HCT116 (cell line): ENCODE measurements around the gene CPZ. TPM values are rescaled to one million over a fixed set of nuclear protein-coding genes. Genes with fewer than 3 reads are reported as not detected.

Source experiments
- ATAC-seq: fragments of 200-7000 bp; cut with Tn5 transposase; 2 replicates; pipeline ENCODE4 v1.9.1; 2020; ENCODE audit warnings: mild to moderate bottlenecking, moderate library complexity
- BruUV-seq: library from RNA; stranded (reverse); fragments of 400-500 nt; replicated peaks from 2 replicates; lab custom pipeline; 2021; lab: Mats Ljungman, UMichigan
- CTCF ChIA-PET: fragments of 300-600 bp; sonication (Branson Sonifier 250); formaldehyde crosslinking; loops from one replicate; lab custom pipeline; 2021; ENCODE audit warnings: antibody characterized with exemption; lab: Charles Lee
- POLR2A ChIA-PET: fragments of 300-600, 350-600 bp; sonication (Branson Sonifier 250); formaldehyde crosslinking; loops from one replicate; lab custom pipeline; 2021; ENCODE audit warnings: antibody characterized with exemption; lab: Charles Lee
- RAD21 ChIA-PET, 2 experiments: fragments of 300-600 bp; sonication (Branson Sonifier 250); formaldehyde crosslinking; loops; one replicate each; lab custom pipeline; 2023; ENCODE audit warnings: low total read pairs in 2 of 2; ENCODE audit not compliant: uncharacterized antibody in 2 of 2, unreplicated experiment in 2 of 2, low non-redundant PET in 1 of 2; lab: Charles Lee
- DNase-seq: peaks from one replicate; pipeline ENCODE4 v3.0.0-alpha.2; 2010; ENCODE audit warnings: low read depth, low spot score
- H2AFZ ChIP-seq: fragments of 200-600 bp; shearing (Covaris generic), sonication (generic); 2 replicates; pipeline ENCODE4 v1.6.1; 2017; ENCODE audit warnings: low read depth, mixed run types, mixed read lengths, antibody characterized with exemption, low read length; ENCODE audit not compliant: poor library complexity, severe bottlenecking
- H3K27ac ChIP-seq: 2 replicates; pipeline ENCODE4 v1.5.1; 2012; ENCODE audit warnings: low read depth, low read length
- H3K27me3 ChIP-seq: fragments of 200-600 bp; sonication (generic); 2 replicates; pipeline ENCODE4 v1.6.1; 2016; ENCODE audit warnings: mixed run types, low read length, mixed read lengths; ENCODE audit not compliant: insufficient read depth
- H3K36me3 ChIP-seq, 2 experiments: fragments of 200-500 bp in 1 of 2; fragments of 200-600 bp in 1 of 2; sonication (Bioruptor generic) in 1 of 2; sonication (generic) in 1 of 2; 2 replicates each; pipeline versions ENCODE4 v1.5.1 to v1.6.1; 2014 to 2016; ENCODE audit warnings: low read length in 2 of 2, inconsistent platforms in 1 of 2, mixed read lengths in 1 of 2, mixed run types in 1 of 2; ENCODE audit not compliant: insufficient read depth in 2 of 2, control insufficient read depth in 1 of 2
- H3K4me1 ChIP-seq, 2 experiments: fragments of 200-600 bp in 1 of 2; sonication (generic) in 1 of 2; 2 replicates each; pipeline versions ENCODE4 v1.5.1 to v1.6.1; 2012 to 2017; ENCODE audit warnings: low read length in 2 of 2, inconsistent platforms in 1 of 2, mild to moderate bottlenecking in 1 of 2, mixed read lengths in 1 of 2, mixed run types in 1 of 2, moderate library complexity in 1 of 2; ENCODE audit not compliant: insufficient read depth in 2 of 2, control insufficient read depth in 1 of 2
- H3K4me2 ChIP-seq: fragments of 200-600 bp; sonication (generic); 2 replicates; pipeline ENCODE4 v1.6.1; 2017; ENCODE audit warnings: mixed run types, low read length, mixed read lengths
- H3K4me3 ChIP-seq, 2 experiments: fragments of 200-600 bp in 1 of 2; sonication (generic) in 1 of 2; replicated peaks in 1 of 2; 2 replicates each; pipeline ENCODE4 v1.5.1; 2011 to 2016; ENCODE audit warnings: low read length in 2 of 2, control low read depth in 1 of 2, low read depth in 1 of 2, mild to moderate bottlenecking in 1 of 2, mixed read lengths in 1 of 2, mixed run types in 1 of 2
- H3K79me2 ChIP-seq: fragments of 200-600 bp; sonication (generic); 2 replicates; pipeline ENCODE4 v1.6.1; 2017; ENCODE audit warnings: mild to moderate bottlenecking, mixed run types, low read length, moderate library complexity, mixed read lengths; ENCODE audit not compliant: insufficient read depth
- H3K9ac ChIP-seq: fragments of 200-600 bp; sonication (generic); 2 replicates; pipeline ENCODE4 v1.6.1; 2016; ENCODE audit warnings: low read length, mixed read lengths
- H3K9me2 ChIP-seq: fragments of 200-600 bp; sonication (generic), shearing (Covaris generic); 2 replicates; pipeline ENCODE4 v1.6.1; 2017; ENCODE audit warnings: mixed run types, mild to moderate bottlenecking, moderate library complexity; ENCODE audit not compliant: insufficient read depth
- H3K9me3 ChIP-seq, 2 experiments: fragments of 200-500 bp in 1 of 2; fragments of 200-600 bp in 1 of 2; sonication (Bioruptor generic) in 1 of 2; sonication (generic) in 1 of 2; 2 replicates each; pipeline ENCODE4 v1.6.1; 2014 to 2017; ENCODE audit warnings: low read length in 2 of 2, mixed read lengths in 2 of 2, inconsistent platforms in 1 of 2, low read depth in 1 of 2, mild to moderate bottlenecking in 1 of 2, mixed run types in 1 of 2, moderate library complexity in 1 of 2; ENCODE audit not compliant: control insufficient read depth in 1 of 2, insufficient read depth in 1 of 2
- H4K20me1 ChIP-seq: fragments of 200-600 bp; sonication (generic), shearing (Covaris generic); 2 replicates; pipeline ENCODE4 v1.6.1; 2017; ENCODE audit warnings: mixed run types, mild to moderate bottlenecking, moderate library complexity; ENCODE audit not compliant: insufficient read depth
- CBX3 ChIP-seq: IDR thresholded peaks from 2 replicates; pipeline ENCODE4 v1.6.1; 2012; ENCODE audit warnings: low read depth
- EGR1 ChIP-seq: IDR thresholded peaks from 2 replicates; pipeline ENCODE4 v1.6.1; 2012; ENCODE audit warnings: low read depth
- EZH2phosphoT487 ChIP-seq: fragments of 200-600 bp; IDR thresholded peaks from 2 replicates; pipeline ENCODE4 v1.6.1; 2018; ENCODE audit warnings: antibody characterized with exemption, borderline replicate concordance
- JUND ChIP-seq: IDR thresholded peaks from 2 replicates; pipeline ENCODE4 v1.6.1; 2012
- POLR2A ChIP-seq: IDR thresholded peaks from 2 replicates; pipeline ENCODE4 v1.7.0; 2011; ENCODE audit warnings: borderline replicate concordance; ENCODE audit not compliant: insufficient read depth, insufficient read length; ENCODE audit errors: extremely low read depth
- POLR2AphosphoS5 ChIP-seq: IDR thresholded peaks from 2 replicates; pipeline ENCODE4 v1.6.1; 2011; ENCODE audit warnings: mild to moderate bottlenecking, low read depth, low read length, moderate library complexity
- RAD21 ChIP-seq: IDR thresholded peaks from 2 replicates; pipeline ENCODE4 v1.6.1; 2012; ENCODE audit warnings: low read depth, mild to moderate bottlenecking
- REST ChIP-seq: IDR thresholded peaks from 2 replicates; pipeline ENCODE4 v1.6.1; 2012; ENCODE audit warnings: low read depth
- SIN3A ChIP-seq: IDR thresholded peaks from 2 replicates; pipeline ENCODE4 v1.6.1; 2012; ENCODE audit warnings: low read depth
- SP1 ChIP-seq: IDR thresholded peaks from 2 replicates; pipeline ENCODE4 v1.6.1; 2012; ENCODE audit warnings: low read depth
- TCF7L2 ChIP-seq: IDR thresholded peaks from 2 replicates; pipeline ENCODE4 v1.7.0; 2011; ENCODE audit warnings: borderline replicate concordance, inconsistent platforms; ENCODE audit not compliant: insufficient read depth, insufficient read length; ENCODE audit errors: extremely low read depth
- YY1 ChIP-seq: IDR thresholded peaks from 2 replicates; pipeline ENCODE4 v1.6.1; 2011; ENCODE audit warnings: low read length, low read depth, moderate library complexity, mild to moderate bottlenecking; ENCODE audit not compliant: insufficient replicate concordance; ENCODE audit errors: extremely low read depth
- ZFX ChIP-seq: fragments of 450-650 bp; IDR thresholded peaks from 2 replicates; pipeline ENCODE4 v1.6.1; 2017
- intact Hi-C: fragments of 100-400 bp; cut with micrococcal nuclease; formaldehyde crosslinking; loops from 2 replicates; pipeline ENCODE4 v1.10.0; 2022
- total RNA-seq: library from RNA; stranded (reverse); gene quantifications from one replicate; pipeline ENCODE4 v1.2.1, GENCODE V29; 2021; ENCODE audit not compliant: unreplicated experiment

The CPZ gene
- total RNA-seq, 1 experiment from 2014 or later: not detected

GRCh38 chr4:8664031-8664805 lies 71.7 kb downstream of the CPZ start:
- RAD21 ChIA-PET: no interaction called here
- Histone ChIP-seq H3K36me3 (no peaks in the 10 kb centered on the region), H3K79me2 (no peaks in the 10 kb centered on the region), H3K9me2 (no peaks in the 10 kb centered on the region), H3K9ac (no peak overlapping the region), H3K27me3 (peaks cover 16% of the 10 kb centered on the region), H3K4me3 (no peak overlapping the region), H3K4me1 (peaks cover 0 to 8% of the 10 kb centered on the region in 2 experiments; a peak in 1 of 4 replicates), H2AFZ (no peak overlapping the region), H3K4me2 (no peak overlapping the region), H3K9me3 (no peaks in the 10 kb centered on the region), H4K20me1 (no peaks in the 10 kb centered on the region), H3K27ac (no peak overlapping the region)
- intact Hi-C loops: no loop called here
- ATAC-seq: no peak
- no TSS peak for BruUV-seq
- POLR2A ChIA-PET: no interaction called here
- CTCF ChIA-PET: no interaction called here
- TF ChIP-seq JUND (no peak), ZFX (no peak), SP1 (no peak), REST (no peak), EGR1 (no peak), POLR2A (no peak), POLR2AphosphoS5 (no peak), YY1 (no peak), TCF7L2 (no peak), CBX3 (no peak), SIN3A (no peak), EZH2phosphoT487 (no peak), RAD21 (no peak)
- no peak for DNase-seq
